PFSK-1 (cell line): Measurements from ENCODE around the gene NEXN.

Experiments
- POLR2AphosphoS5 ChIP-seq: IDR thresholded peaks from 2 replicates; pipeline ENCODE4 v1.6.1; 2012; ENCODE audit warnings: low read depth, mild to moderate bottlenecking, control low read depth, low read length, moderate library complexity
- TAF1 ChIP-seq: IDR thresholded peaks from 2 replicates; pipeline ENCODE4 v1.6.1; 2012; ENCODE audit warnings: low read length, control low read depth, borderline replicate concordance; ENCODE audit not compliant: insufficient read depth

DNA sequence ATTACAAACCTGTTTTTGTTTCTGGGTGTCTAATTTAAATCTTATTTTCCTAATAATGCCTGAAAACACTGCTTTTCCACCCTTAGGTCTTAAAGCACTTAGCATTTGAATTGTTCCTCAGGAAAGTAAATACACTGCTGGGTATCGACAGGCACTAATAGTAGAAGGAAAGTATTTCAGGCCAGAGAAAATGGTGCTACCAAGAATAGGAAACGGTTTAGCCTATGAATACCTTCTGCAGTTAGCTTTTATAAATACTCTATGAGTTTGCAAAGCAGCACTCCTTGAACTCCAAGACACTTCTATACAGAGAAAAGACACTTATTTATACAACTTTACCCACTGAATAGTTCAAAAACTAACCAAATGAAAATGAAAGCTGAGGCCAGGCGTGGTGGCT, 83.7 kb downstream of the NEXN start:
- TF ChIP-seq POLR2AphosphoS5 (no peak), TAF1 (no peak)
